GM23338 (cell line): ENCODE data around the gene ADGRL3.

Source experiments
- CREB1 ChIP-seq: fragments of 250-450 bp; sonication (Bioruptor Pico); IDR thresholded peaks from 2 replicates; pipeline ENCODE4 v1.5.0; 2020; ENCODE audit warnings: low read depth, mild to moderate bottlenecking, moderate library complexity
- CTCF ChIP-seq, 2 experiments: fragments of 200-600 bp in 1 of 2; sonication (generic) in 1 of 2; conservative IDR thresholded peaks; 2 replicates each; pipeline versions ENCODE4 v1.5.1 to v1.6.1; 2016 to 2017; ENCODE audit warnings: antibody characterized with exemption in 2 of 2, low read depth in 2 of 2, mild to moderate bottlenecking in 2 of 2, moderate library complexity in 1 of 2
- EZH2 ChIP-seq: fragments of 200-600 bp; sonication (generic); IDR thresholded peaks from one replicate; pipeline ENCODE4 v1.8.0; 2017; ENCODE audit warnings: antibody characterized with exemption, mild to moderate bottlenecking, low read depth; ENCODE audit not compliant: unreplicated experiment
- EZH2phosphoT487 ChIP-seq: fragments of 200-600 bp; sonication (generic); IDR thresholded peaks from one replicate; pipeline ENCODE4 v1.8.1; 2018; ENCODE audit warnings: antibody characterized with exemption; ENCODE audit not compliant: unreplicated experiment
- JUNB ChIP-seq: IDR thresholded peaks from one replicate; pipeline ENCODE4 v1.6.1; 2016; ENCODE audit warnings: antibody characterized with exemption; ENCODE audit not compliant: unreplicated experiment
- NANOG ChIP-seq: IDR thresholded peaks from 2 replicates; pipeline ENCODE4 v1.6.1; 2016; ENCODE audit warnings: antibody characterized with exemption, borderline replicate concordance
- POLR2AphosphoS5 ChIP-seq: IDR thresholded peaks from 2 replicates; pipeline ENCODE4 v1.6.1; 2016; ENCODE audit warnings: antibody characterized with exemption, low read depth
- REST ChIP-seq: IDR thresholded peaks from one replicate; pipeline ENCODE4 v1.6.1; 2018; ENCODE audit warnings: antibody characterized with exemption; ENCODE audit not compliant: unreplicated experiment
- ZNF114 ChIP-seq: fragments of 250-450 bp; sonication (Bioruptor Pico); IDR thresholded peaks from 2 replicates; pipeline ENCODE4 v1.5.0; 2020; ENCODE audit warnings: mild to moderate bottlenecking, moderate library complexity
- ZNF331 ChIP-seq: fragments of 250-450 bp; sonication (Bioruptor Pico); IDR thresholded peaks from 2 replicates; pipeline ENCODE4 v1.5.0; 2020; ENCODE audit warnings: low read depth, mild to moderate bottlenecking, moderate library complexity
- TF ChIP-seq, protein P1 (sequence below): IDR thresholded peaks from 2 replicates; pipeline ENCODE4 v1.6.1; 2016; ENCODE audit warnings: antibody characterized with exemption

DNA sequence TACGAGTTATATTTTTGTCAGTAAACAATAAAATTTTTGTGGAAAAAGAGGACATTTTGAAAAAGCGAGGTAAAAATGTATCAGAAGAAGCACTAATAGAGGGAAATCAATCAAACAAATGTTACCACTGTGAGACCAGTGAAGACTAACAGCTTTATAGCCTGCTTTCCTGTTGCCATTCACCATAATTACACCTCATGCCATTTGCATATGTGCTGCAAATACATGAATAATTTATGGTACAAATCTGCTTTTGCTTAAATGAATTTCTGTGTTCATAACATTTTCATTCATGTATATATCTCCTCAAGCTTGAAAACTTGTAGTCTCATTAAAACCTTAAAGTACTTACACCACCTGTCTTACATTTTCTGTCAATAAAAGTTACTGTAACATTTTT is 830.8 kb downstream of the ADGRL3 start:
- TF ChIP-seq POLR2AphosphoS5, result no peak
- TF ChIP-seq CTCF (conservative IDR thresholded peaks at IDR 0.05; ENCODE audit: low read depth in 2 of 2), result no peak
- TF ChIP-seq ZNF114 (CRISPR knock-in tag), result no peak
- TF ChIP-seq EZH2phosphoT487, result no peak
- no peak for TF ChIP-seq REST
- no peak for TF ChIP-seq EZH2
- no peak for TF ChIP-seq CREB1
- TF ChIP-seq, protein P1, sequence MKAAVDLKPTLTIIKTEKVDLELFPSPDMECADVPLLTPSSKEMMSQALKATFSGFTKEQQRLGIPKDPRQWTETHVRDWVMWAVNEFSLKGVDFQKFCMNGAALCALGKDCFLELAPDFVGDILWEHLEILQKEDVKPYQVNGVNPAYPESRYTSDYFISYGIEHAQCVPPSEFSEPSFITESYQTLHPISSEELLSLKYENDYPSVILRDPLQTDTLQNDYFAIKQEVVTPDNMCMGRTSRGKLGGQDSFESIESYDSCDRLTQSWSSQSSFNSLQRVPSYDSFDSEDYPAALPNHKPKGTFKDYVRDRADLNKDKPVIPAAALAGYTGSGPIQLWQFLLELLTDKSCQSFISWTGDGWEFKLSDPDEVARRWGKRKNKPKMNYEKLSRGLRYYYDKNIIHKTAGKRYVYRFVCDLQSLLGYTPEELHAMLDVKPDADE, result no peak
- TF ChIP-seq JUNB, result no peak
- TF ChIP-seq ZNF331 (CRISPR knock-in tag), result no peak
- no peak for TF ChIP-seq NANOG
